ENCODE measurements around the gene CRACR2A.

CRACR2A gene

DNA sequence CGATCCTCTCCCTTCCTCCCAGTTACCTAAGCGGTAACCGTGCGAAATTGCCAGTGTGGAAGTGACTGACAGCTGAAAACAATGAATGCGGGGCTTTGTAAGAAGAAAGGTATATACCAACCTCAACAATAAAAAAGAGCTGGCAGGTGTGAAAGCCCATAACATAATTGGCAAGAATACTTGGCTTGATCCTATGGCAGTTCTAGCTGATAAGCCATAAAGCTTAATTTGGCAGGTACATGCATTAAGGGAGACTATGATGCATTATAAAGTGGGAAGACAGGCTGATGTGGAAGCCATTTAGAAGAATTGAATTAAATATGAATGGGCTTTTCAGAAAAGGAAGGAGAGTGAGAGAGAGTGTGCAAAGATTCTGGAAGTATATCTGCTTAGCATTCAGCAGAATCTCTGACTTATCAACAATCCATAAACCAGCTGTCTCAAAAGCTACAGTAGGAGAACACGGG, 71.3 kb downstream of the CRACR2A start:
- no peak for DNase-seq

GRCh38 chr12:3680919-3681594, 71.9 kb downstream of the CRACR2A start:
- no peak for DNase-seq

DNA sequence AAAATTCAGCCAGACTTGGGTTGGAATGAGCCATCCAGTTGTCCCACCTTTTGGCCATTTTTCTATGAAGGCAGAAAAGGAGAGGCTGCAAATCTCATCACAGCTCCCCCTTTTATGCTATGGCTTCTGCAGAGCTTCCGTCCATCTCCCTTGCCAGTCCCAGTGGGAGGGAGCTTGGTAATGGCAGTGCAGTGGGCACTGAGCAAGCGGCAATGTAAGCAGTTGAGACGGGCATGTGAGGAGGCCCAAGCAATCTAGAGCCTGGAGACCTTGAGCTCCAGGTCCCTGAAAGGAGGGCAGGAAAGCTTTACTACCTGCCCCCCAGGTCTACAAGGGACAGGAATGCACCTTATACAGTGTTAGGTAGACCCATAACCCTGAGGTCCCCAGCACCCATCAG, 73.1 kb downstream of the CRACR2A start:
- no peak for DNase-seq

- no peak for DNase-seq
Observed at GRCh38 chr12:3677609-3678008, 75.3 kb downstream of the CRACR2A start.

DNA sequence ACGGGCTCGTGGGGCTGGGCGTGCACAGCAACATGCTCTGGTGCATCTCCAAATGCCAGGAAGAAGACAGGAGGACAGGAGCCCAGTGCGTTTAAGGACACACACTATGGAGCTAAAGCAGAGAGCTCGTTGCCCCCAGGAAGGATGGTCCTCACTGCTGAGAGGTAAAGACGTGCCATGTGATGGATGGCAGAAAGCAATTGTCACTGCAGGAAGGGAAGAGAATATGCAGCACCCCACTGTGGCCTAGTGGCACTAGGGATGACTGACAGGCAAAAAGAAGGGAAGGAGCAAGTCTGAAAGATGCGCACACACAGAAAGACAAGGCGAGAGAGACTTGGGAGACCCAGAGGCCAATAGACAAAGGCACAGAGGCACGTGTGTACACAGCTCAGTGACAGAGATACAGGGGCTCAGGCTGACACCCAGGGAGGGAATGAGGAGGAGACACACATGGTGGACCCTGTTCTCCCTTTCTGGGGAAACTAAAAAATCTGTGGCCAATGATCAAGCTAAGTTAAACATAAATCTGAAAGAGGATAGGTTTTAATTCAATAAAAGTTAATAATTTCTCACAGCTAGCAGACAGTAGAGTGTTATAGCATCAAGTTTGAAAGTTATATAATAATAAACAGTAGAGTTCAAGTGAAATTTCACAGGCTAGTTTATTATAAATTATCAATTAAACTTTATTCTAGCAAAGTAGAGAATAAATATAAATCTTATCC, 78.8 kb downstream of the CRACR2A start:
- no peak for DNase-seq

DNA sequence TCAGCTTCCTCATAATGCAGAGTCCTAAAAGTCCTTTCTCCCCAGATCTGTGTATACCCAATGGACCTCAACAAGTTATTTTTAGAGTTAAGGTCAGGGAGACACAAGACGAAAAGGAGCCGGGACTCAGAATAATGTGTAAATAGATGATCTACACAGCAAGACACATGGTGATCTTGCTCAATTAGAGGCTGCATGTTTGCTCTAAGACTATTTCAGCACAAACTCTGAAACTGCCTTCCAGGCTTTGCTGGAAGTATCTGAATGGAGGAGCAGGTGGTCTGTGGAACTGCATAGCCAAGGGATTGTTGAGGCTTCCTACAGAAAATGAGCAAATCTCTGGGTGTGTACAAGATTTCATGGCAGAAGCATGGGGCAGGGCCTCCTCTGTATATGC, 80.8 kb downstream of the CRACR2A start:
- DNase-seq: no peak

DNA sequence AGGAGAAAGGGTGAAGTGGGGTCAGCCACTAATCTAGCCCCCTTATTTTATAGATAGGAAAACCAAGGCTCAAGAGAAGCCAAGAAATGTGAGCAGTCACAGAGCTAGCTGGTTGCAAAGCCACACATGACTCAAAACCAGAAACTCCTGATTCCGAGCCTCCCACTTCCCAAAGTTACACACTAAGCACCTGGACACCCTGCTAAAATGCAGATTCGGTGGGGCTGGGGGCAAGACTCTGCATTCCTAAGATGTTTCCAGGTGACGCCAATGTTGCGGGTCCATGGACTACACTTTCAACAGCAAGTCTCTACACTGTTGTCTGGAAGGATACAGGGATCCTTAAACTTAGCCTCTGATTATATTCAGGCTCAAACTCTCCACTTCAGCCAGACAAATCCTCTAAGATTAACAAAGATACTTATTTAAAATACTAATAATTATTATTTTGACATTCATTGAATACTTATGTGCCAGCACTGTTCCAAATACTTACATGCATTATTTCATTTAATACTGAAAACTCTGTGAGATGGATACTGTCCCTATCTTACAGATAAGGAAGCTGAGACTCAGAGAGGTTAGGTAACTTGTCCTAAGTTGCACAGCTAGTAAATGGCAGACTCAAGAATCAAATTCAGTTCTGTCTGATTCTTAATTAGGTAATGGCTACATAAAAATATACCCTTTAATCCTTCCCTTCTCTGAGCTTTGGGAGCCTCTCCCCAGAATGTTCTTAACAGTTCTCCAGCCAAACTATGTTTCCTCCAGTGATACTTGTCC, 81.4 kb downstream of the CRACR2A start:
- DNase-seq: no peak

- no peak for DNase-seq
Observed at GRCh38 chr12:3670083-3670620, 82.8 kb downstream of the CRACR2A start.

DNA sequence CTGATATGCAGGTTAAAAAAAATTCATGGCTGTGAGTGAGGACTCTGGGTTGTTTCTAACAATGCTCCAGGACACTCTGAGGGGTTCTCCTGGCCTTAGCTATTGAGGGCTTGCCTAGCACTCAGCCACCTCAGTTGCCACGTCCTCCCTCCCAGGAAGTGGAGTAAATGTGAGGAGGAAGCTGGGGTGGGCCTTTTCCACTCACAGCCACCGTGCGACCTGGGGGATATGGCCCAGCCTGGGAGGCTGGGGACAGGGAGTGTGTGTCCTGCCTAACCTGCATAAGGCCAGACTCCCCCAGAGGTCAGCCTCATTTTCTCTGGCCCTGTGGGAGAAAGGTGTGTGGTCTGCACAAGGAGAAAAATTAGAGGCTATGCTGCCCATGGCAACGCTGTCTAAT, 83.3 kb downstream of the CRACR2A start:
- DNase-seq: no peak

DNA sequence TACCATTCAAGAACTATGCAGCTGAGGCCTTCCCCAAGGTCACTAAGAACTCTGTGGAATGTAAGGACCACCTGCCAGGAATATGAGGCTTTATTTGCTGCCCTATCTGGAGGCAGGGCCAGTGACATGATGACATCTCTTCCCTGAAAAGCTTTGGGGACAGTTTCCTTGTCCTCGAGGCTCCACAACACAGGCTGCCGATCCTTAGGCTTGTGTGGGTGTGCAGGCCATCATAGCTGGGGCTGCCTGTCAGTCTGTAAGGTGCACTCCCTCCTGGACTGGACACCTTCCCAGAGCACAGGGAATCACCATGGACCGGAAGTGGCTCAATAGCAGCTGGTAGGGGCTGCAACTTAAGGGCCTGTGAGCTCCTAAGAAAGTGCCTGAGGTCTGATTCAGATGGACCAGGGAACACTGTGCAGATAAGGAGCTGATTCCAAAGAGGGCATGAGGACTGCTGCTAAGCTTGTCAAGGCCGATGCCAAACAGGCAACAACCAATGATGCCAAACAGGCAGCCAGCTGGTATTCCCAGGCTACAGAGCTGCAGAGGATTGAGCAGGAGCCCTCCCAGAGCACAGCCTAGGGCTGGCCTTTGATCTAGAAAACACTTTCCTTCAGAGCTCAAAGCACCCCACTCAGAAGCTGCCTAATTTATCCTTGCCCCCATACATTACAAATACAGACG, 84.3 kb downstream of the CRACR2A start:
- no peak for DNase-seq

DNA sequence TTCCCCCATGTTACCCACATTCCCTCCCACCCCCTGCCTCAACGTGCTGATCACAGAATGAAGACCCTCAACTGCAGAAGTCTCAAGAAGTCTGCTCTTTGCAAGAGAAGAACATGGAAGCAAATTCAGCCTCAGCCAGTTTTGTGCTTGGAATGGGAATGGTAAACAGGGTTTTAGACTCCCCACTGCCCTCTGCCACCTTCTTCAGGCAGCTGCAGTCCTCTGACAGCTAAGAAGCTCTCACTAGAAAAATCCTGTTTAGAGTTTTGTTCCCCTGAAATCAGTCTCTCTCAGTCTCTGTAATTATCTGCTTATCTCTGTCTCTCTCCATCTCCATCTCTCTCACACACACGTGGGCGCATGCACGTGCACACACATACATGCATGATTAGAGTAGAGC, 85.4 kb downstream of the CRACR2A start:
- DNase-seq: no peak

DNA sequence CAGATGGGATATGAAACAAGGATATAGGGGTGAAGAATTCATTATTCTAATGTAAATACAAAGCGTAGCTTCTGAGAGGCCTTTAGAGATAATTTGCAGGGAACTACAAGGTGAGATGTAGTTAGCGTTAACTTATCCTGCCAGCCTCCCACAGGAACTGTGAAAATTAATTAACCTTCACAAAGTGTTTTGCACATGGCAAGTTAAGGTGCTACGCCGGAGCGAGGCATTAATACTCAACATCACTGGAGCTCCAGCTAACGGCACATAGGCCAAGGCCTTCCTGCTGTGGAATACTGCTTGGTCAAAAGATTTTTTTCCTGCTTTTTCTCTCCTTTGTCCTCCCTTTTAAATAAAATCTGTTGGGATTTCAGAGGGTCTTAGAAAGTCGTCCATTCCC, 86.5 kb downstream of the CRACR2A start:
- no peak for DNase-seq

DNA sequence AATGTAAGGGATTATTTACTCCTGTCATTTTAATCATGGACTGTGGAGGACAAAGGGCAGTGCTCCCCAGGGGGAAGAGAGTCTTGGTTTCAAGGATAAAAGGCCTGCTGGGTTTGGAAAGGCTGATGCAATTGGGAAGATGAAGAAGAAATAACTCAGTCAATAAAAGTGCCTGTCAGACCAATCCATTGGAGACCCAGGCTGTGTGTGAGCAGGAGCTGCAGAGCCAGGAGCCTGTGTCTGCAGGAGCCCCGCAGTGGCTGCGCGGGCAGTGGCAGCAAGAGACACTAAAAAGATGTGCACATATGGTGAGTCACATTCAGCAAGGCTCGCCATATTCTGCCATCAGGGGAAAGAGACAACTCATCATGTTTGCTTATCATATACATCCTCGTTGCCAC, 90.4 kb downstream of the CRACR2A start:
- DNase-seq: peak; percentile 44

DNA sequence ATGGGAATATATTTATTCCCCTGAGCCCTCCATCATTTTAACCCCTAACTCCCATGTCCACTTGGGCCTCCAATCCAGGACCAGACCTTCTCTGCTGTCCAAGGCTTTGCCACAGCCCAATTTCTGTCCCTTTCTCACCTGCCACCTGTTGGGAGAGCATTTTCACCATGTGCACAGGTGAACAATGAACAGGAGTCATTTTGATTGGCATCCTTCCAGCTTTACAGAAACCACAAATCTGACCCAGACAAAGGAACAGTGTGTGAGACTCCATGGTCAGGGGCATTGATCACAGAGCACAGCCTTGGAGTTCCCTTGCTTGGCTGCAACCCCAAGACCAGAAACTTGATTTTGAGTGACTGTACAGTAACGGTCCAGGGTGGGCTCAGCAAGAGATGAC, 91.9 kb downstream of the CRACR2A start:
- DNase-seq: no peak

- peak; percentile 28 for DNase-seq
Observed at GRCh38 chr12:3658327-3659163, 94.4 kb downstream of the CRACR2A start.

- DNase-seq: no peak
Observed at GRCh38 chr12:3656946-3657622, 95.8 kb downstream of the CRACR2A start.

DNA sequence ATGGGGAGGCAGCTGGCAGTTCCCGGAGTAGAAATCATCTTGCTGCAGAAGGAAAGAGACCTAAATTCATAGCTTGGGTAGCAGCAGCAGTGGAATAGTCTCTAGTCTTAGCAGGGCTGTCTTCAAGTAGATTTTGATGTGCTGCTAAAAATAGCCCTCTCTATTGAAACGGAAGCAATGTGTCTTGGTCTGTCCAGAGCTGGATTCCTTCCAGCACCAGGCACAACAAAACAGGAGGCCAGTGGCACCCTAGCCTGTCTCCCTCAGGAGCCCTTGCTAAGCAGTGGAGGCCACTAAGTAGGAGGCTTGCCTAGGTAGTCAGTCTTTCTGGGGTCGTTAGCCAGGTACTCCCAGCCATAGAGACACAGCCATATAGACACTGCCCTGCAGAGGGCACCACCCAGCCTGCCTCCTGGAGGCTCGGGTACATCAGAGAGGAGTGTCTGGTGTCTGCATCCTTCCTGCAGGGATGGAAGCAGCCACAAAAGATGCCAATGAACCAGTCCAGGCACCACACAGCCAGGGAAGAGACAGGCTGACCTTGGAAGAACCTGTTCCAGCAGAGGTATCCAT, 97.5 kb downstream of the CRACR2A start:
- peak; percentile 11 for DNase-seq

DNA sequence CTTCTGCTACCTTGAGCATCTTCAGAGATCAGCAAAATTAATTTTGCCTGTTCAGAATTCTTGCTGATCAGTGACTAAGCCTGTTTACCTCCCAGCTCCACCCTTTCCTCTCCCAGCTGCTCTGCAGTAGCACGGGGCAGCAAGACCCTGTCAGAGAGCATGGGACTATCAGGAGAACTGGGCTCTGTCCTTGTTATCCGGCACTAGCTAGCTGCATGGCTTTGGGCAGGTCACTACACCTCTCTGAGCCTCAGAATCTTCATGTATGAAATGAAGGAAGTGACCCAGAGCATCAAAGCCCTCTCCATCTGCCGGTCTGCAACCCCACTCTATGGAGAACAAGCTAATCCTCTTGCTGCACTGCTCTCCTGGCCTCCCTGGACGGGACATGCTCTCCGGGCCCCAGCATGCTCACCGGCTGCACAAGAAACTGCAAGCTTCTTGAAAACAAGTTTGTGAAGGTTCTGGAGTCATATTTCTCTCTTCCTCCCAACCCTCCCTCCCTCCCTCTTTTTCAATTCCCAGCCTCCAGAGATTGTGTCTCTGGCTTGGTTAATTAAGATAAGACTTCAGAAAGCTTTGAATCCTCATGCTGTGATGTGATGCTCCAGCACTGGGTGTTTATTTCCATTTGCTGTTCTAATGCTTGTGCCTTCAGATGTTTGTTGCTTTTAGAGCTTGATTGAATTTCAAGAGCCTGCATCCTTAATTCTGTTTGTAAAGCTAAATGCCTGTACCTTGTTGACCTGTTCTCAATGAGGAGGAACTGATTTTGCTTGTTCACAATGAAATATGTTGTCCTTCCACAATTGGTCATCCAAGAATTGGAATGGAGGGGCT, 101.1 kb downstream of the CRACR2A start:
- no peak for DNase-seq

- no peak for DNase-seq
Observed at GRCh38 chr12:3647504-3647903, 105.4 kb downstream of the CRACR2A start.
